Cardiac fibroblast (primary cell): ENCODE data around the gene TUBB4A.

ENCODE experiments used
- DNase-seq, 2 donors: peaks; one replicate each; pipeline versions ENCODE4 v3.0.0 to v3.0.0-alpha.2; 2010; ENCODE audit warnings: low read depth in 2 of 2
- H3K4me3 ChIP-seq, 2 donors: replicated peaks in 1 of 2; 1 replicate in 1 of 2; 2 replicates in 1 of 2; pipeline ENCODE4 v1.5.1; 2011; ENCODE audit warnings: low read depth in 2 of 2, low read length in 2 of 2, mild to moderate bottlenecking in 2 of 2, moderate library complexity in 1 of 2
- CTCF ChIP-seq: IDR thresholded peaks from one replicate; pipeline ENCODE4 v1.5.1; 2011; ENCODE audit warnings: low read depth, mild to moderate bottlenecking, low read length, inconsistent platforms

The TUBB4A gene

GRCh38 chr19:6452223-6452614, 49.9 kb downstream of the TUBB4A start:
- no peak overlapping the region for H3K4me3 ChIP-seq
- DNase-seq: no peak
- no peak for TF ChIP-seq CTCF

- H3K4me3 ChIP-seq: no peak overlapping the region
- no peak for TF ChIP-seq CTCF
- DNase-seq: no peak
Observed at GRCh38 chr19:6451583-6452222, 50.4 kb downstream of the TUBB4A start.

- no peak overlapping the region for H3K4me3 ChIP-seq
- no peak for TF ChIP-seq CTCF
- DNase-seq: no peak
Observed at GRCh38 chr19:6450166-6450565, 51.9 kb downstream of the TUBB4A start.

GRCh38 chr19:6448045-6448444, 54.1 kb downstream of the TUBB4A start:
- TF ChIP-seq CTCF: no peak
- no peak overlapping the region for H3K4me3 ChIP-seq
- no peak for DNase-seq

GRCh38 chr19:6446452-6446851, 55.7 kb downstream of the TUBB4A start:
- DNase-seq: no peak
- no peak for TF ChIP-seq CTCF
- H3K4me3 ChIP-seq: no peak overlapping the region
